ENCODE data around the gene NAALAD2. TPM values are rescaled to one million over a fixed set of nuclear protein-coding genes. Genes with fewer than 3 reads are reported as not detected.
"Not testable (repeated sequence)": the region's sequence is repeated elsewhere in the genome, so short reads cannot be mapped to it uniquely, and the experiment has no call there.

Gene NAALAD2
- polyA plus RNA-seq, 3 donors: not detected

- no peak overlapping the region for H3K9ac ChIP-seq (ENCODE audit: insufficient read depth, low read length, poor library complexity, severe bottlenecking)
- no peaks in the 10 kb centered on the region for H3K36me3 ChIP-seq (replicated peaks in 1 of 2; ENCODE audit: control insufficient read depth in 1 of 2, insufficient read depth in 2 of 2, low read length in 2 of 2)
- no peak overlapping the region for H2AFZ ChIP-seq (ENCODE audit: insufficient read depth, low read depth, low read length, poor library complexity, severe bottlenecking)
- Mint-ChIP-seq H3K36me3 (no peaks in the 10 kb centered on the region), H3K4me3 (no peak overlapping the region), H3K27ac (no peak overlapping the region), H3K9me3 (no peaks in the 10 kb centered on the region), H3K4me1 (no peaks in the 10 kb centered on the region), H3K27me3 (ENCODE audit: low read depth in 3 of 3) (peaks cover 0 to 6% (median under 1%) of the 10 kb centered on the region in 3 donors)
- H3K4me1 ChIP-seq (ENCODE audit: control insufficient read depth in 1 of 2, insufficient read depth in 2 of 2, low read length in 2 of 2): no peaks in the 10 kb centered on the region
- no CpG with 5 or more reads among the region's 1 CpG for WGBS (ENCODE audit: insufficient coverage)
- no peaks in the 10 kb centered on the region for H3K27me3 ChIP-seq (ENCODE audit: control insufficient read depth in 2 of 2, insufficient read depth in 2 of 2, low read length in 2 of 2)
- no peak overlapping the region for H3K27ac ChIP-seq (ENCODE audit: low read depth in 1 of 2, low read length in 2 of 2)
- no peak for TF ChIP-seq CTCF (IDR thresholded peaks at IDR 0.05)
- no peaks in the 10 kb centered on the region for H3K9me3 ChIP-seq (replicated peaks in 1 of 2; ENCODE audit: control insufficient read depth in 1 of 2, insufficient read depth in 1 of 2, low read length in 2 of 2)
- no peaks in the 10 kb centered on the region for H3K79me2 ChIP-seq (ENCODE audit: insufficient read depth, low read length)
- intact Hi-C loops (cut with micrococcal nuclease): no loop called here
- no peak overlapping the region for H3K4me3 ChIP-seq (replicated peaks in 1 of 3; ENCODE audit: low read depth in 2 of 3, low read length in 3 of 3)
- no peak for DNase-seq
- H3K4me2 ChIP-seq (replicated peaks; ENCODE audit: extremely low read depth, low read length, poor library complexity, severe bottlenecking): no peak overlapping the region
- H4K20me1 ChIP-seq (ENCODE audit: insufficient read depth, low read length): no peaks in the 10 kb centered on the region
Measured at GRCh38 chr11:90148900-90149299, 14.4 kb downstream of the NAALAD2 start.

GRCh38 chr11:90166982-90167573 lies 32.6 kb downstream of the NAALAD2 start:
- H3K27ac Mint-ChIP-seq; H3K36me3 Mint-ChIP-seq; H3K4me2 ChIP-seq (replicated peaks; ENCODE audit: extremely low read depth, low read length, poor library complexity, severe bottlenecking); H3K79me2 ChIP-seq (ENCODE audit: insufficient read depth, low read length); H3K36me3 ChIP-seq (replicated peaks in 1 of 2; ENCODE audit: control insufficient read depth in 1 of 2, insufficient read depth in 2 of 2, low read length in 2 of 2); H3K9me3 Mint-ChIP-seq; H3K4me3 ChIP-seq (replicated peaks in 1 of 3; ENCODE audit: low read depth in 2 of 3, low read length in 3 of 3); H2AFZ ChIP-seq (ENCODE audit: insufficient read depth, low read depth, low read length, poor library complexity, severe bottlenecking); H3K4me1 Mint-ChIP-seq; H3K9ac ChIP-seq (ENCODE audit: insufficient read depth, low read length, poor library complexity, severe bottlenecking); H3K4me1 ChIP-seq (ENCODE audit: control insufficient read depth in 1 of 2, insufficient read depth in 2 of 2, low read length in 2 of 2); H3K27me3 Mint-ChIP-seq (ENCODE audit: low read depth in 3 of 3); H3K27me3 ChIP-seq (ENCODE audit: control insufficient read depth in 2 of 2, insufficient read depth in 2 of 2, low read length in 2 of 2); H3K27ac ChIP-seq (ENCODE audit: low read depth in 1 of 2, low read length in 2 of 2); intact Hi-C loops (cut with micrococcal nuclease); H4K20me1 ChIP-seq (ENCODE audit: insufficient read depth, low read length); H3K4me3 Mint-ChIP-seq; DNase-seq: not testable (repeated sequence)
- peaks cover 0 to 12% of the 10 kb centered on the region in 2 donors for H3K9me3 ChIP-seq (replicated peaks in 1 of 2; ENCODE audit: control insufficient read depth in 1 of 2, insufficient read depth in 1 of 2, low read length in 2 of 2)
- 97% methylated on average over 39 of the region's 49 CpGs for WGBS (ENCODE audit: insufficient coverage)

- DNase-seq; H3K4me1 Mint-ChIP-seq; H3K4me3 ChIP-seq (replicated peaks in 1 of 3; ENCODE audit: low read depth in 2 of 3, low read length in 3 of 3); H3K27me3 ChIP-seq (ENCODE audit: control insufficient read depth in 2 of 2, insufficient read depth in 2 of 2, low read length in 2 of 2); H3K4me1 ChIP-seq (ENCODE audit: control insufficient read depth in 1 of 2, insufficient read depth in 2 of 2, low read length in 2 of 2); H3K9me3 Mint-ChIP-seq; H3K36me3 Mint-ChIP-seq; H3K9ac ChIP-seq (ENCODE audit: insufficient read depth, low read length, poor library complexity, severe bottlenecking); H3K4me3 Mint-ChIP-seq; H4K20me1 ChIP-seq (ENCODE audit: insufficient read depth, low read length); H3K79me2 ChIP-seq (ENCODE audit: insufficient read depth, low read length); H3K27me3 Mint-ChIP-seq (ENCODE audit: low read depth in 3 of 3); H3K4me2 ChIP-seq (replicated peaks; ENCODE audit: extremely low read depth, low read length, poor library complexity, severe bottlenecking); H2AFZ ChIP-seq (ENCODE audit: insufficient read depth, low read depth, low read length, poor library complexity, severe bottlenecking); H3K36me3 ChIP-seq (replicated peaks in 1 of 2; ENCODE audit: control insufficient read depth in 1 of 2, insufficient read depth in 2 of 2, low read length in 2 of 2); H3K27ac ChIP-seq (ENCODE audit: low read depth in 1 of 2, low read length in 2 of 2); intact Hi-C loops (cut with micrococcal nuclease): not testable (repeated sequence)
- peaks cover 0 to 12% of the 10 kb centered on the region in 2 donors for H3K9me3 ChIP-seq (replicated peaks in 1 of 2; ENCODE audit: control insufficient read depth in 1 of 2, insufficient read depth in 1 of 2, low read length in 2 of 2)
- WGBS (ENCODE audit: insufficient coverage): 80% methylated on average over 6 of the region's 8 CpGs
- peak overlapping the region in 1 of 7 donors; percentile 30 for H3K27ac Mint-ChIP-seq
Measured at GRCh38 chr11:90167704-90168103, 33.2 kb downstream of the NAALAD2 start.
